Smooth muscle cell of the brain vasculature (primary cell): ENCODE results near the gene TP63.
"Not testable (repeated sequence)": the region's sequence is repeated elsewhere in the genome, so short reads cannot be mapped to it uniquely, and the experiment has no call there.

ENCODE experiments used
- DNase-seq: peaks from one replicate; pipeline ENCODE4 v3.0.0-alpha.2; 2012; ENCODE audit warnings: low read depth, low spot score

The TP63 gene

GRCh38 chr3:189631373-189631408, at the start of gene TP63:
TSS of gene TP63 (plus strand) at chr3:189631389. CDS start at chr3:189631516, 127 bp downstream.
- DNase-seq: no peak

- no peak for DNase-seq
Observed at GRCh38 chr3:189582179-189582578, 49.0 kb upstream of the TP63 start.

GRCh38 chr3:189584645-189585044, 46.5 kb upstream of the TP63 start:
- DNase-seq: no peak

- no peak for DNase-seq
Observed at GRCh38 chr3:189586941-189587663, 44.1 kb upstream of the TP63 start.

- no peak for DNase-seq
Observed at GRCh38 chr3:189587664-189588040, 43.5 kb upstream of the TP63 start.

GRCh38 chr3:189588070-189588469, 43.1 kb upstream of the TP63 start:
- DNase-seq: no peak

GRCh38 chr3:189588475-189589178, 42.6 kb upstream of the TP63 start:
- DNase-seq: no peak

GRCh38 chr3:189589179-189589569, 42.0 kb upstream of the TP63 start:
- no peak for DNase-seq

- no peak for DNase-seq
Observed at GRCh38 chr3:189590223-189590622, 41.0 kb upstream of the TP63 start.

- DNase-seq: no peak
Observed at GRCh38 chr3:189593581-189593980, 37.6 kb upstream of the TP63 start.

- not testable (repeated sequence) for DNase-seq
Observed at GRCh38 chr3:189596078-189596979, 34.9 kb upstream of the TP63 start.

GRCh38 chr3:189597918-189598317, 33.3 kb upstream of the TP63 start:
- no peak for DNase-seq

- no peak for DNase-seq
Observed at GRCh38 chr3:189598530-189599225, 32.5 kb upstream of the TP63 start.

- DNase-seq: no peak
Observed at GRCh38 chr3:189602471-189602870, 28.7 kb upstream of the TP63 start.

GRCh38 chr3:189605717-189606116, 25.5 kb upstream of the TP63 start:
- DNase-seq: no peak

GRCh38 chr3:189606774-189607173, 24.4 kb upstream of the TP63 start:
- no peak for DNase-seq

- not testable (repeated sequence) for DNase-seq
Observed at GRCh38 chr3:189612641-189613040, 18.5 kb upstream of the TP63 start.

GRCh38 chr3:189613122-189613521, 18.1 kb upstream of the TP63 start:
- DNase-seq: no peak

- DNase-seq: no peak
Observed at GRCh38 chr3:189621948-189622603, 9.1 kb upstream of the TP63 start.

- DNase-seq: no peak
Observed at GRCh38 chr3:189622629-189623028, 8.6 kb upstream of the TP63 start.

GRCh38 chr3:189624130-189624529, 7.1 kb upstream of the TP63 start:
- no peak for DNase-seq

GRCh38 chr3:189625071-189625470, 6.1 kb upstream of the TP63 start:
- DNase-seq: no peak
